Stimulated activated CD8-positive, alpha-beta memory T cell treated with anti-CD3 and anti-CD28 coated beads, Interleukin-4, amount 100 ng/mL, for 1 hour (primary cell): Measurements from ENCODE around the gene KRTAP10-3.
"Not testable (repeated sequence)": the region's sequence is repeated elsewhere in the genome, so short reads cannot be mapped to it uniquely, and the experiment has no call there.

ENCODE experiments used
- DNase-seq, 2 donors: peaks; one replicate each; pipeline ENCODE4 v3.0.0-alpha.2; 2020; ENCODE audit warnings: low read depth in 2 of 2, low spot score in 1 of 2

Gene KRTAP10-3

DNA sequence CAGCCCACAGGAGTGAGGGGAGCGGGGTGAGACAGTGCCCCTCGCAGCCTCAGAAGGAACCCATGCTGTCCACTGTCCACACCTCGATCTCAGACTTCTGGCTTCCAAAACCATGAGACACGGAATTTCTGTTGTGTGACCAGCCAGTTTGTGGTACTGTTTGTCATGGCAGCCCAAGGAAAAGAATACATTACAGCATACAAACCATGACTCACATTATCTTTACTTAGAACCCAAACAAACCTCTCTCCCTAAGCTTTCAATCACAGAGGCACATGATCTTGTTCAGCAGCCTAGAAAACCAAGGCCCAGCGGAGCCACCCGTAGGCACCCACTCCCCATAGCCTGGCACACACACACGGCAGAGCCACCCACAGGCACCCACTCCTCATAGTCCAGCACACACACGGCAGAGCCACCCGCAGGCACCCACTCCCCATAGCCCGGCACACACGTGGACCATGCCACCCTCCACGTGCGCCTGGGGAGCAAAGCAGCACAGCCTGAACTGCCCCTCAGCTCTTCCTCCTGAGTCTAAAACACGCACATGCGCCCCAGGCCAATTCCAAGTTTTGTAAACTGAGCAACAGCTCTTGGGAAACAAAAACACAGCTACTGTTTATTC lies 14.5 kb upstream of the KRTAP10-3 start:
- no peak for DNase-seq

DNA sequence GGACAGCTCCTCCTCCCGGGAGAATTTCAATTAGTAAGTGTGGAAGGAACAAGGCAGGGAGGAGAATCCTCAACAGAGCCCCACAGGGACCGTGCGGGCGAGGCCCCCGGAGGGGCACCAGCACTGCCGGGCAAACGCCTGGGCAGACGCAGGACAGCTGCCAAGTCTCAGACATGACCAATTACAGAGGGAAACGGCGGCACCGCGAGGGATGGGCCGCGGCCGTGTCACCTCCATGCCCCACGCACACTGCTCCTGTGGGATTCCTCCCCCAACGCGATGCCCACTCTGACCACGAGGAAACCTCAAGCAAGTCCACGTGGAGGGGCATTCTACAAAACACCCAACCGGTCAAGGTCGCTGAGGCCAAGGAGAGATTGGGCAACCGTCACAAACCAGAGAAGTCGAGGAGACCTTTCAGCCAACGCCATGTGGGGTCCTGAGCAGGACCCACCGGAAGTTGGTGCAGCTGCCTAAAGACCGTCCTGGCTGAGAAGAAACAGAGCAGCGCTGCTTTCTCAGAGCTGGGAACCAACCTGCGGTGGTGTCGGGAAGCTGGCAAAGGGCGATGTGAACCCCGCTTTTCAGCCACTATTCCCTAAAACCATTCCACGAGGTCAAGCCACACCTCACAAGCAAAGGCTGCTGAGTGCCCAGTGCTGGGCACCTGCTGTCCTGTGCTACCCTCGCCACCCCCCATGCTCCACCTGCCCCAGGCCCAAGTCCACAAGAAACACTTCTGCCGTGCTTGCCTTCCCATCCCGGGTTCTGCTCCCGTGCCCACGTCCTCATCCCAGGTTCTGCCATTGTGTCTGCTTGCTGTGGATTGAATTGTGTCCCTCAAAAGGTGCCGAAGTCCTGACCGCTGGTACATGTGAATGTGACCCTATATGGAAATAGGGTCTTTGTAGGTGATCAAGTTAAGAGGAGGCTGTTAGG lies 13.5 kb upstream of the KRTAP10-3 start:
- DNase-seq: no peak

DNA sequence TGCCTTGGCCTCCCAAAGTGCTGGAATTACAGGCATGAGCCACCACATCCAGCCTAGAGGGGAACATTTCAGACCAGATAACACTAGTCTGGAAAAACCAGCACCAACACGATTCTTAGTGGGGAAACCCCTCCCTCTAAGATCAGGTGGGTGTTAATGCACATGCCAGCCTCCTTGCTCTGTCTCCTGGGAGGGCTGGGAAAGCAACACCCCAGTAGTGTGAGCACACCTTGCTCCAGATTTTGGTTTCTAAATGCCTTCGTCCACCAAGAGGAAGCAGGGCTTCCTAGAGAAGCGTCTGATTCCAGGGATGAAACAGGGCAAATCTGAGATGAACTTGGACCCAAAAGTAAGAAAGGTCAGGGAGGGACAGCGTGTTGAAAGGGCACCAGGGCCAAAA lies 12.7 kb upstream of the KRTAP10-3 start:
- DNase-seq: no peak

DNA sequence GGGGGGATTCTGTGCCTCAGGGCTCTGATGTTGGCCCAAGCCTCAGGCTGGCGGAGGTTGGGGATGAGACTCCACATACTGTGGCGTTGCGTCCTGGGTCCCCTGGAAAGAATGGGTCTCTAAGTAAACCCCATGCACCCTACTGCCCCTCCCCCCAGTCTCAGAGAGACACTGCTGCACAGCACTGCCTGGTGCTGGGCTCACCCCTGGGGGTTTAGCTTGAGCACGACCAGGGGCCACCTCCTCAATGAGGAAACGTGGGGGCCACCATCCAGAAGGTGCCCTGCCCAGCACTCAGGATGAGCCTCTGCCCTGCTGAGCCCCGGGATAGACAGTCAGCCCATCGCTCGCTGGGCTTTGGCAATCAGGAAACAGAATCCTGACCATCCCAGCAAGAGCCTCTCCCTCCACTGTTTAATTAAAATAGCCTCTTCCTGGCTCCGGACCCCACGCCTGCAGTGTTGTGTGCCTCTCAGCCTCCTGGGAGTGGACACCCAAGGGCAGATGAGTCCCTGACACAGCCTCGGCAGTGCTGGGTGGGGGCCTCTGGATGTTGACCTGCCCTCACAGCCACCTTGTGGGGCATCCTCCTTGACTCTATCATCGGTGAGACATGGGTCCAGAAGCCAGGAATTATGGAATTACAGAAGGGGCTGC lies 11.4 kb upstream of the KRTAP10-3 start:
- no peak for DNase-seq

DNA sequence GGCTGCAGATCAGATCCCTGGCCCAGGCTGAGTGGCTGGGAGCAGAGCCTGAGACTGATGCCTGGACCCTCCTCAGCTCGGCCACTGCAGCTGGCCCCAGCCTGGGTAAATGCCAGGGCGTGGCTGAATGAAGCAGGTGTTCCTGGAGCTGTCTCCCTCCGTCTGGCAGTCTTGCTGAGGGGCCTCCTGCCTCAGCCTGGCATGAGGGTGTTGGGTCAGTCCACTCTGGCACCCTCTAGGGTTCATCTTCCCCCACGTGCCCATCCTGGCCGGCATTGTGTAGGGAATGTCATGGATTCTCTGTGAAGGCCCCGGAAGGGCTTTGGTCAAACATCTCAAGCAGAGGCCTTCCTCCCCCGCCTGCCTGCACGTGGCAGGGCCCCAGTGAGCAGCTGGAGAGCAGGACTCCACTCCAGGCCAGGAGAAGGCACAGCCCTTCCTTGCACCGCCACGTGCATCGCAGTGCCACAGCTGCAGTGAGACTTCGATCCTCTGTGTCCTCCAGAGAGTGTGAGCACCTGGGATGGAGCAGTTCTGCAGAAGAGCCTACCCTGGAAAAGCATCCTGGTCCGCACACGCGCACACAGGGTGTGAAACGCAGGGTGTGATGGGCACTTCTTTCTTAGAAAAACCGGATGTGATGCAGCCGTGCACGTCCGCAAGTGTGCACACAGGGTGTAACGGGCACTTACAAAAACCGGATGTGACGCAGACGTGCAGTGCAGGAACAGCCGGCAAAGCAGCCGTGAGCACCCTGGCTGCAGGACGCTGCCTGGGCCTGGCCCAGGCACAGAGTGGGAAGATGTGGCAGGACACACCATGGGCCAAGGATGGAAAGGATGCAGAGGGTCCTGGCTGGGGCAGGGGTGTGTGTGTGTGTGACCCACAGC lies 10.3 kb upstream of the KRTAP10-3 start:
- DNase-seq: no peak

DNA sequence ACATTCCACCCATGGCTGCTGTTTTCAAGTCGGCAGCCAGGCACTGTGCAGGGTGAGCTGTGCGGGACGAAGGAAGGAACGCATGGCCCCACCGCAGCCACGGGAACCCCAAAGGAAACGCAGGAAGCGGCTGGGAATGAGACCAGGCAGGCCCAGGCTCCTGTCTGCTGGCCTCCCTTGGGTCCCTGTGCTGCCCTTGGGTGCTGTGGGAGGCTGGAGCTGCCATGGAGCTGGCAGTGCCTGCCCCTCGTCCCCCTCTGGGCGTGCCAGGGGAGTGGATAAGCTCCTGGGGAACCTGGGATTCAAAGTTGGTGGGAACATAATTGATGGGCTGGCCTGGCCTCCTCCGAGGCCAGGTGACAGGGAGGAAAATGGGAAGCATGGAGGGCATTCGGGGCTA lies 9.7 kb upstream of the KRTAP10-3 start:
- no peak for DNase-seq

DNA sequence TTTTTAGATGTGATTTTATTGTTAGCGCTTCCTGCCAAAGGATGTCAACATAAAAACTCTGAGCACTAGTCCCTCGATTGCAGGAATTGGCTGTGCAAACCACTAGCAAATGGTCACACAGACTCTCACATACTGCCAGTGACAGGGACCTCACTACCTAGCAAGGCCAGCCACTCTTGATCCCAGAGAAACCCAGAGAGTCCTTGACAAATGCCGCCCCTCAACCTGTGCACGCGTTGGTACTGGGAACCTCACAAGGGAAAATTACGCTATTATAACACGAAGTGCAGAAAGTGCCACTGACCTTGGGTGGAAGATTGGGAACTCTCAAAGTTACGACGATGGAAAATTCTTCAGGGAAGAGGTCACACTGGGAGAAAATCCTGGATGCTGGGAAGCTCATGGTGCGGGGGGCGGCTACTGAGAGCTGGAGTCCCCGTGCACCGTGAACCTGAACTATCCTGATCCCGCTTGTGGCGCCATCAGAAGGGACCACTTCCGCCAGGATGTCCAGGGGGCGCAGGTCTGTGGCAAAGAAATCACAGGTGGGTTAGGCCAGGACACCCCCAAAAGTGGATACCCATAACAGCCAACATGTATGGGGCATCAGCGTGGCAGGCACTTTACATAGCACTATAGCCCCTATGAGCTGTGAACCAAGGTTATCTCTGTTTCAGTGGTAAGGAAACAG lies 9.0 kb upstream of the KRTAP10-3 start:
- DNase-seq: no peak

DNA sequence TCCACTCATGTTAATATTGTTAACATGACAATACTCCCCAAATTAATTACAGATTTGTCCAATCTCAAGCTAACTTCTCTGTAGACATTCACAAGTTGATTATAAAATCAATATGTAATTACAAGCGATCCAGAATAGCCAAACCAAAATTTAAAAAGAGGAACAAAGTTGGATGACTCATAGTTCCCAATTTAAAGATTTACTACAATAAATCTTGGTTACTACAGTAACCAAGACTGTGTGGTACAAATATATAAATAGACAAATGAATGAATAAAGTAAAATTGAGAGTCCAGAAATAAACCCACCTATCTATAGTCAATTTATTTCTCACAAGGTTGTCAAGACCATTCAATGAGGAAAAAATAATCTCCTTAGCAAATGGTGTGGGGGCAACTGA lies 7.8 kb upstream of the KRTAP10-3 start:
- DNase-seq: no peak

DNA sequence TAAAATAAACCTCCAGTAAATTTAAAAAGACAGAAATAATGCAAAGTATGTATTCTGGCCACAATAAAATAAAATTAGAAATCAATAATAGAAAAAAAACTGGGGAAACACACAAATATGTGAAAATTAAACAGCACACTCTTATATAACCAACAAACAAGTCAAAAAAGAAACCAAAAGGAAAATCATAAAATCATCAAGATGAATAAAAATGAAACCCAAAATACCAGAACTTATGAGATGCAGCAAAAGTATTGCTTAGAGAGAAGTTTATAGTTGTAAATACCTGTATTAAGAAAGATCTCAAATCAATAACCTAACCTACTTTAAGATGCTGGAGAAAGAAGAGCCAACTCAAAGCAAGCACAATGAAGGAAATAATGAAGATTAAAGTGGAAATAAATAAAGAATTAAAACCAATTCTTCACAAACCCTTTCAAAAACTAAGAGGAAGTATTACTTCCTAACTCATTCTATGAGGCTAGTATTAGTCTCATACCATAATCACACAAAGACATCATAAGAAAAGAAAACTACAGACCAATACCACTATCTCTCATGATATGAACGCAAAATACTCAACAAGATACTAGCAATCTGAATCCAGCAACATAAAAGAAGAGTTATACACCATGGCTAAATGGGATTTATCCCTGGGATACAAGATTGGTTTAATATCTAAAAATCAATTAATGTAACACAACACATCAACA lies 6.4 kb upstream of the KRTAP10-3 start:
- DNase-seq: no peak

DNA sequence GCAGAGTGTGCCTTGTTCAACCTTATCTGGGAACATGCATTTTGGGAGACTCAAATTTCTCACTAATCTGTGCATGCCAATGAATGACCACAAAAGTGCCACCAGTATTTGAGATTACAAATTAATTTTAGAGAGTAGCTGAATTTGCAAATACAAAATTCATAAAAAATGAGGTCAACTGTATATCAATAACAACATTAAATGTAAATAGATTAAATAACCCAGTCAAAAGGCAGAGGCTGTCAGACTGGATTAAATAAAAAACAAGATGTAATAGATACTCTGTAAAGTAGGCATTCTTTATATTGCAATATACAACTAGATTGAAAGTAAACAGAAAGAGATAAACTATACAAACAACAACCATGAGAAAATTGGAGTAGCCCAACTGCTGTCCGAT lies 5.5 kb upstream of the KRTAP10-3 start:
- DNase-seq: no peak

DNA sequence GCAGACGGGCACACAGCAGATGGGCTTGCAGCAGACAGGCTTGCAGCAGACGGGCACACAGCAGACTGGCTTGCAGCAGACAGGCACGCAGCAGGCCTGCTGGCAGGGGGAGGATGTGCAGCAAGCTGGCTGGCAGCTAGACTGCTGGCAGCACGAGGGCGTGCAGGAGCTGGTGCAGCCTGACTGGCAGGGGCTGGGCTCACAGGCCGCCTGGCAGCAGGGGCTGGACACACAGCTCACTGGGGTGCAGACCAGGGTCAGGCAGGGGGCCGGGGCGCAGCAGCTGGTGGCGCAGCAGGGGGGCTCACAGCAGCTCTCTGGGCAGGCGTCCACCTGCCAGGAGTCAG lies 293 bp downstream of the KRTAP10-3 start:
- not testable (repeated sequence) for DNase-seq

DNA sequence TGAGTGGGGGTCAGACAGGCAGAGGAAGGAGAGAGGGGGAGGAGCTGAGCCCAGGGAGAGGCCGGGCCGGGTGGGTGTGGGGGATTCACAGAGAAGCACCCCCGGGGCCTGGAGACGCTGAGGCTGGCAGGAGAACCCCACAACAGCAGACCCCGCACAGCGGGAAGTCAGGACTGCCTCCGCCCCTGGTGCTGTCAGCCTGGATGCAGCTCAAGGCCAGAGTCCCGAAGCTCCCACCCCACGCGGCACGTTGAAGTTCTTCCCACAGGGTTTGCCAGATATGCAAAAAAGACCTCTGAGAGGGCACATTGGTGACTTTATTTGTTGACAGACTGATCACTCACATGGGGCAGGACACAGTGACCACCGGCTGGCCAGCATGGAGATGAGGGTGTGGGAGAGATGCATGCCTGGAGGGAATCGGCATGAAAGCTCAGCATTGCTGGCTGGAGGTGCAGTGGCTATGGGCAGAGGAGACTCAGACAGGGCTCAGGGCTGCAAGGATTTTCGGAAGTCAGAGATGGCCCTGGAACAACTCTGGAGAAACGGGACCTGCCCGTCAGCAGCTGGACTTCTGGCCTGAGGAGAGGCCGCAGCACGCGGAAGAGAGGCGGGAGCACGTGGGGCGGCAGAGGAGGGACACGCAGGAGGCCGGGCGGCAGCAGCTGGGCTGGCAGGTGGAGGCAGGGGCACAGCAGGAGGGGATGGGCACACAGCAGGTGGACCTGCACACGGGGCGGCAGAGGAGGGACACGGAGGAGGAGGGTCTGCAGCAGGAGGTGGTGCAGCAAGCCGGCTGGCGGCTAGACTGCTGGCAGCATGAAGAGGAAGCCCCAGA lies 885 bp downstream of the KRTAP10-3 start:
- no peak for DNase-seq

DNA sequence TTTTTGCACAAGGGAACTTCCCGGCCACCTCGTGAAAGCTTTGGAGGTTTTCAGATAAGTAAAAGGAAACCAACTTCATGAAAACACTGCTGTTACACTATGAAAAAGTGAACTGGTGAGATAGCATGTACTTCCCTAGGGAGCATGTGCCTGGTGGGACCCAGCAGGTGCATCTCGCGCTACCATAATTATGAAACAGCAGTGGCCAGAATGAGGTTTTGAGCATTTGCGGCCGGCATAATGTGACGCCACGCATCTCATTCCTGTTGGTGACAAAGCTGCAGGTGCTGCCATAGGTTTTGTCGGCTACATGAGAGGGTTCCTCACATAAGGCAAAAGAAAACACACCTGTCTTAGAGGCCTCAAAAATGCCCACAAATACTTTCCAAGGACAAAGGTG lies 1.7 kb downstream of the KRTAP10-3 start:
- no peak for DNase-seq

DNA sequence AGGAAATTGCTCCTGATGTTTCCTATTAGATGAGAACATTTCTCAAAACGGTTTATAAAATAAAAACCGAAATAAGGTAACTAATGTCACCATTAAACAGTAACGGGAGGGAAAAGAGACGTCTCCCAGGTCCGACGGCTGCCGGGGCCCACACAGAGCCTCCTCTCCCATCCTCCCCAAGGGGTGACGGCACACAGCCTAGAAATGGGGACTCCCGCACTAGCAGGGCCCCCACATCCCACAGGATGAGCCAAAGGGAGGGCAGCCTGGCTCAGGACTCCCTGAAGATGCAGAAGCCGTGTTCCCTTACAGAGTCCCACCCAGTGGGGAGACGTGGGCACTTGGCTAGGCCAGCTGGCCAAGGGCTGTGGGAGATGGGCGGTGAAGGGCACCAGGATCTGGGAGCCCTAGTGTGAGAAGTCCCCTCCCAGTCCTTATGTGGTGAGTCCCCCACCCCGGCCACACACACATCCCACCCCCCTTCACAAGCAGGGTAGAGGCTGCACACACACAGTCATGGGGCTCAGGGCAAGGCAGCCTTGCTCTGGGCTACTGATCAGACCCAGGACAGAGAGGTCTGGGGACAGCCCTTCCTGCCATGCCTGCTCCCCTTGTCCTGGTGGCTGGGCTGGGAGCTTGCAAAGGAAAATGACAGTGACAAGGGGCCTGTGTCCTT lies 3.3 kb downstream of the KRTAP10-3 start:
- DNase-seq: no peak

DNA sequence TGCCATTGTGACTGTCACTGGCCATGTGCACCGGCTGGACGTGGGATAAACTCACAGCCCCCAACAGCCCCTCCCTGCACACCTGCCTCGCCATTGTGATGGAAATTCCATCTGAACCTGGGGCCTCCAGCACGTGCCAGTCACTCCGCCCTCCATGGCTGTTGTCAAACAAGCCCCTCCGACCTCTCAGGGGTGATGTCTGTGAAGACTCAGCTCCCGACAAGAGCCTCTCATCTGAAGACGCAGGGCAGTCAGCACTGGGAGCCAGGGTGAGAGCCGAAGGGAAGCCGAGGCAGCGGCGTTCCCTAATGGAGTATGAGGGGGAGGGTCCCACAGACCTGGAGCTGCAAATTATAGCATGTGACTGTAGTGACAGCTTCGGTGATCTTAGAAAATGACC lies 5.9 kb downstream of the KRTAP10-3 start:
- no peak for DNase-seq

DNA sequence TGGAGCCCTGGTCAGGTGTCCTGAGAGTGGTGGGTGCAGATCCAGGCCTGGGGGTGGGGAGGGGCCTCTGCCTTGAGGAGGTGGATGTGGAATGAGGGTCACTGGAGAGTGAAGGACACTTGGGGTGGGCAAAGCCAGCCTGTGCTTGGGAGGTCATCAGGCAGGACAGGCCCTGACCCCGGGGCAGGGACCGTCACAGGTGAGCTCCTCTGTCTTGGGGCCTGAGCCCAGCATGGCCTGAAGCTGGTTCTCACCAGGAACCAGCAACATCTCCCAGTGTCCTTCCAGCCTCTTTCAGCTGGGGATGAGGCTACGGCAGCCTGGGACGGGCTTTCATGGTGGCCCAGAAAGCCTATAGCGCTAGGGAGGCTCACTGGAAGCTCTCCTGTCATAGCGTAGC lies 6.5 kb downstream of the KRTAP10-3 start:
- no peak for DNase-seq

DNA sequence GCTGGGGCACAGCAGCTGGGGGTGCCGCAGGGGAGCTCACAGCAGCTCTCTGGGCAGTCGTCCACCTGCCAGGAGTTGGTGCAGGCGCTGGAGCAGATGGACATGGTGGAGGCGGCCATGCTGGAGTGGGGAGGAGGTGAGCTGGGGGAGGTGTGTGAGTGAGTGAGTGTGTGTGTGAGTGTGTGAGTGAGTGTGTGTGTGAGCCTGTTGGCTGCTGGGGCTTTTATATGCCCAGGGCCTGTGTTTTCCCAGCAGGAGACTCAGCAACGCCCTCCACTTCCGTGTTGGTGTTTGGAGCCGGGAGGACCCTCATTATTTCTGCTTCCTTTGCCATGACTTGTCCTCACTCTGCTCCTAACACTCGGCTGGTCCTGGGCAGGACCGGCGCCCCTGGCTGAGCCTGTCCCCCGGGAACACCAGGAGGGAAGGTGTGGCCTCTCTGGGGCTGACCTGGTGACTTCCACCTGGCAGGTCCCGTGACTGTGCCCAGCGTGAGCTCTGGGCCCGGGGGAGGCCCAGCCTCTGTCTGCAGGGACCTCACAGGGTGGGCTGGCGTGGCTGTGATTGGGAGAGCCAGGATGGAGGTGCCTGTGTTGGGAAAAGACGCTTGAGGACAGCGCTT lies 7.1 kb downstream of the KRTAP10-3 start, which contains the start of gene KRTAP10-2:
KRTAP10-2 (minus strand) TSS at position 166 of the 622 bp plus-strand sequence; CDS start at position 119, 47 bp downstream.
- DNase-seq: no peak

DNA sequence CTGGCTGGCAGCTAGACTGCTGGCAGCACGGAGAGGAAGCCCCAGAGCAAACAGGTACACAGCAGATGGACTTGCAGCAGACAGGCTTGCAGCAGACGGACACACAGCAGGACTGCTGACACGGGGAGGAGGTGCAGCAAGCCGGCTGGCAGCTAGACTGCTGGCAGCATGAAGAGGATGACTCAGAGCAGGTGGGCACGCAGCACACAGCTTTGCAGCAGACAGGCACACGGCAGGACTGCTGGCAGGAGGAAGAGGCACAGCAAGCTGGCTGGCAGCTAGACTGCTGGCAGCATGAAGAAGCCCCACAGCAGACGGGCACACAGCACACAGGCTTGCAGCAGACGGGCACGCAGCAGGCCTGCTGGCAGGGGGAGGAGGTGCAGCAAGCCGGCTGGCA lies 7.8 kb downstream of the KRTAP10-3 start:
- no peak for DNase-seq
